Activated naive CD8-positive, alpha-beta T cell treated with anti-CD3 and anti-CD28 coated beads, Interleukin-2, amount 50 U/mL, for 16 hours (primary cell): ENCODE measurements around the gene DENND4A.
A peak's percentile ranks its signal among the peaks of the same experiment; 100 is the strongest.
"Not testable (repeated sequence)": the region's sequence is repeated elsewhere in the genome, so short reads cannot be mapped to it uniquely, and the experiment has no call there.

Experiments
- DNase-seq: peaks from one replicate; pipeline ENCODE4 v3.0.0-alpha.2; 2020; ENCODE audit warnings: low read depth, low spot score

Gene DENND4A

GRCh38 chr15:65818927-65819562 is 27.0 kb upstream of the DENND4A start:
- no peak for DNase-seq

GRCh38 chr15:65816441-65816840 is 24.3 kb upstream of the DENND4A start:
- no peak for DNase-seq

GRCh38 chr15:65816008-65816407 is 23.9 kb upstream of the DENND4A start:
- DNase-seq = not testable (repeated sequence)

GRCh38 chr15:65814271-65814670 is 22.2 kb upstream of the DENND4A start:
- not testable (repeated sequence) for DNase-seq

- DNase-seq = no peak
Observed at GRCh38 chr15:65812916-65813315, 20.8 kb upstream of the DENND4A start.

- no peak for DNase-seq
Observed at GRCh38 chr15:65812467-65812866, 20.4 kb upstream of the DENND4A start.

GRCh38 chr15:65811835-65812234 is 19.7 kb upstream of the DENND4A start:
- no peak for DNase-seq

- DNase-seq = not testable (repeated sequence)
Observed at GRCh38 chr15:65811011-65811733, 19.1 kb upstream of the DENND4A start.

- DNase-seq = no peak
Observed at GRCh38 chr15:65806397-65806796, 14.3 kb upstream of the DENND4A start.

- DNase-seq = no peak
Observed at GRCh38 chr15:65805019-65805745, 13.1 kb upstream of the DENND4A start.

GRCh38 chr15:65804252-65804931 is 12.3 kb upstream of the DENND4A start:
- DNase-seq = no peak

GRCh38 chr15:65801229-65801805 is 9.2 kb upstream of the DENND4A start:
- DNase-seq = no peak

GRCh38 chr15:65796610-65797078 is 4.6 kb upstream of the DENND4A start:
- DNase-seq = no peak

GRCh38 chr15:65795663-65796216 is 3.6 kb upstream of the DENND4A start:
- DNase-seq = no peak

GRCh38 chr15:65793818-65794104 is 1.7 kb upstream of the DENND4A start:
- DNase-seq = no peak

- no peak for DNase-seq
Observed at GRCh38 chr15:65792988-65793817, 1.1 kb upstream of the DENND4A start.

- peak; percentile 7 for DNase-seq
Observed at GRCh38 chr15:65791335-65792137, 557 bp downstream of the DENND4A start.

- DNase-seq = no peak
Observed at GRCh38 chr15:65790694-65791334, 1.3 kb downstream of the DENND4A start.

- DNase-seq = no peak
Observed at GRCh38 chr15:65789759-65790425, 2.2 kb downstream of the DENND4A start.
